RWPE2 (cell line): ENCODE measurements around the gene HCST.

Experiments
- ATAC-seq: fragments of 200-7000 bp; cut with Tn5 transposase; 3 replicates; pipeline ENCODE4 v1.9.1; 2021; ENCODE audit warnings: low read depth
- DNase-seq: peaks from one replicate; pipeline ENCODE4 v3.0.0-alpha.2; 2020; ENCODE audit warnings: low spot score
- H3K27ac ChIP-seq: fragments of 450-650 bp; 2 replicates; pipeline ENCODE4 v1.5.1; 2017; ENCODE audit warnings: mild to moderate bottlenecking; ENCODE audit not compliant: poor library complexity, severe bottlenecking
- H3K27me3 ChIP-seq: fragments of 250-450 bp; sonication (Bioruptor Pico); 2 replicates; pipeline ENCODE4 v1.5.1; 2021; ENCODE audit warnings: mild to moderate bottlenecking, moderate library complexity; ENCODE audit not compliant: insufficient read depth, poor library complexity, severe bottlenecking
- H3K36me3 ChIP-seq: fragments of 250-450 bp; sonication (Bioruptor Pico); 2 replicates; pipeline ENCODE4 v1.5.1; 2020; ENCODE audit warnings: low read depth, mild to moderate bottlenecking, moderate library complexity
- H3K4me1 ChIP-seq: fragments of 250-450 bp; sonication (Bioruptor Pico); 2 replicates; pipeline ENCODE4 v1.5.1; 2021; ENCODE audit warnings: mild to moderate bottlenecking, moderate library complexity; ENCODE audit not compliant: insufficient read depth, poor library complexity, severe bottlenecking
- H3K4me3 ChIP-seq: fragments of 250-450 bp; sonication (Bioruptor Pico); 2 replicates; pipeline ENCODE4 v1.5.1; 2021; ENCODE audit warnings: mild to moderate bottlenecking, moderate library complexity; ENCODE audit not compliant: severe bottlenecking
- H3K9me3 ChIP-seq: fragments of 250-450 bp; sonication (Bioruptor Pico); 2 replicates; pipeline ENCODE4 v1.5.1; 2021; ENCODE audit warnings: mild to moderate bottlenecking, moderate library complexity; ENCODE audit not compliant: severe bottlenecking
- CTCF ChIP-seq: fragments of 450-650 bp; IDR thresholded peaks from one replicate; pipeline ENCODE4 v1.5.1; 2017; ENCODE audit warnings: mild to moderate bottlenecking, moderate library complexity; ENCODE audit not compliant: poor library complexity, severe bottlenecking

HCST gene

GRCh38 chr19:35894342-35894741, 8.0 kb upstream of the HCST start:
- ATAC-seq, result no peak
- no peak overlapping the region for H3K4me3 ChIP-seq
- H3K9me3 ChIP-seq, result no peaks in the 10 kb centered on the region
- no peak for DNase-seq
- peaks cover 85% of the 10 kb centered on the region for H3K36me3 ChIP-seq
- H3K27me3 ChIP-seq, result no peaks in the 10 kb centered on the region
- no peak for TF ChIP-seq CTCF
- H3K27ac ChIP-seq, result no peak overlapping the region
- H3K4me1 ChIP-seq, result no peaks in the 10 kb centered on the region

GRCh38 chr19:35895911-35896642, 6.3 kb upstream of the HCST start:
- Histone ChIP-seq H3K4me1 (no peaks in the 10 kb centered on the region), H3K36me3 (peaks cover 71% of the 10 kb centered on the region), H3K4me3 (no peak overlapping the region), H3K27me3 (no peaks in the 10 kb centered on the region), H3K9me3 (no peaks in the 10 kb centered on the region), H3K27ac (no peak overlapping the region)
- no peak for DNase-seq
- ATAC-seq, result no peak
- no peak for TF ChIP-seq CTCF

GRCh38 chr19:35896643-35897040, 5.7 kb upstream of the HCST start:
- Histone ChIP-seq H3K4me3 (no peak overlapping the region), H3K27ac (no peak overlapping the region), H3K9me3 (no peaks in the 10 kb centered on the region), H3K36me3 (peaks cover 66% of the 10 kb centered on the region), H3K4me1 (peaks cover 2% of the 10 kb centered on the region), H3K27me3 (no peaks in the 10 kb centered on the region)
- DNase-seq (no peak), ATAC-seq (no peak)
- TF ChIP-seq CTCF, result no peak

GRCh38 chr19:35897706-35898451, 4.5 kb upstream of the HCST start:
- no peak for DNase-seq
- Histone ChIP-seq H3K4me3 (peak overlapping the region; percentile 73), H3K4me1 (peaks cover 6% of the 10 kb centered on the region), H3K27ac (peak overlapping the region; percentile 69), H3K36me3 (peaks cover 54% of the 10 kb centered on the region), H3K9me3 (no peaks in the 10 kb centered on the region), H3K27me3 (no peaks in the 10 kb centered on the region)
- no peak for TF ChIP-seq CTCF
- ATAC-seq, result no peak

- H3K27ac ChIP-seq, result peak overlapping the region; percentile 69
- H3K9me3 ChIP-seq, result no peaks in the 10 kb centered on the region
- DNase-seq (no peak), ATAC-seq (no peak)
- H3K36me3 ChIP-seq, result peaks cover 49% of the 10 kb centered on the region
- H3K4me1 ChIP-seq, result peaks cover 6% of the 10 kb centered on the region
- H3K4me3 ChIP-seq, result peak overlapping the region; percentile 73
- no peaks in the 10 kb centered on the region for H3K27me3 ChIP-seq
- TF ChIP-seq CTCF, result no peak
These were observed 3.9 kb upstream of the HCST start for GRCh38 chr19:35898499-35898809.
